Osteocyte (in vitro differentiated cells): ENCODE measurements around the gene NDP. TPM values are rescaled to one million over a fixed set of nuclear protein-coding genes. Genes with fewer than 3 reads are reported as not detected.

Source experiments
- DNase-seq: peaks from one replicate; pipeline ENCODE4 v3.0.0; 2021; ENCODE audit warnings: mixed read lengths; ENCODE audit not compliant: unreplicated experiment; ENCODE audit errors: extremely low spot score
- H3K27ac Mint-ChIP-seq: one replicate; pipeline ENCODE4 v1.8.0; 2021; ENCODE audit warnings: mild to moderate bottlenecking, mixed read lengths; ENCODE audit not compliant: unreplicated experiment
- H3K27me3 Mint-ChIP-seq: one replicate; pipeline ENCODE4 v1.8.0; 2021; ENCODE audit warnings: mixed read lengths; ENCODE audit not compliant: unreplicated experiment
- H3K36me3 Mint-ChIP-seq: one replicate; pipeline ENCODE4 v1.8.0; 2021; ENCODE audit warnings: mixed read lengths; ENCODE audit not compliant: unreplicated experiment
- H3K4me1 Mint-ChIP-seq: one replicate; pipeline ENCODE4 v1.8.0; 2021; ENCODE audit warnings: mixed read lengths; ENCODE audit not compliant: unreplicated experiment
- H3K4me3 Mint-ChIP-seq: one replicate; pipeline ENCODE4 v1.8.0; 2021; ENCODE audit warnings: mild to moderate bottlenecking, moderate library complexity, mixed read lengths; ENCODE audit not compliant: unreplicated experiment
- H3K9me3 Mint-ChIP-seq: one replicate; pipeline ENCODE4 v1.8.0; 2021; ENCODE audit warnings: mixed read lengths; ENCODE audit not compliant: unreplicated experiment
- CTCF ChIP-seq: fragments of 200-600 bp; sonication (generic); IDR thresholded peaks from 2 replicates; pipeline ENCODE4 v1.5.0; 2021; ENCODE audit warnings: antibody characterized with exemption, mild to moderate bottlenecking, moderate library complexity
- total RNA-seq: library from RNA; stranded (reverse); gene quantifications from 2 replicates; pipeline ENCODE4 v1.2.1, GENCODE V29; 2021

Gene NDP
- total RNA-seq, 1 donor from 2014 or later, result not detected

GRCh38 chrX:44016906-44017305, 43.7 kb upstream of the NDP start:
- TF ChIP-seq CTCF, result no peak

GRCh38 chrX:44012484-44013096, 39.4 kb upstream of the NDP start:
- H3K27ac Mint-ChIP-seq, result no peak overlapping the region
- H3K9me3 Mint-ChIP-seq, result peaks cover 26% of the 10 kb centered on the region
- no peak for TF ChIP-seq CTCF

More at GRCh38 chrX:44016906-44017305, 43.7 kb upstream of the NDP start:
- no peaks in the 10 kb centered on the region for H3K36me3 Mint-ChIP-seq
- no peaks in the 10 kb centered on the region for H3K27me3 Mint-ChIP-seq
- H3K4me1 Mint-ChIP-seq, result no peaks in the 10 kb centered on the region
- no peak overlapping the region for H3K27ac Mint-ChIP-seq
- H3K4me3 Mint-ChIP-seq, result no peak overlapping the region
- peaks cover 17% of the 10 kb centered on the region for H3K9me3 Mint-ChIP-seq
- no peak for DNase-seq

GRCh38 chrX:44011506-44011905, 38.3 kb upstream of the NDP start:
- H3K4me3 Mint-ChIP-seq, result no peak overlapping the region
- no peak overlapping the region for H3K27ac Mint-ChIP-seq
- no peak for TF ChIP-seq CTCF
- peaks cover 18% of the 10 kb centered on the region for H3K9me3 Mint-ChIP-seq
- no peaks in the 10 kb centered on the region for H3K4me1 Mint-ChIP-seq
- no peaks in the 10 kb centered on the region for H3K36me3 Mint-ChIP-seq
- DNase-seq, result no peak
- H3K27me3 Mint-ChIP-seq, result no peaks in the 10 kb centered on the region

More at GRCh38 chrX:44012484-44013096, 39.4 kb upstream of the NDP start:
- Mint-ChIP-seq H3K4me1 (no peaks in the 10 kb centered on the region), H3K27me3 (no peaks in the 10 kb centered on the region), H3K36me3 (no peaks in the 10 kb centered on the region), H3K4me3 (no peak overlapping the region)
- no peak for DNase-seq

GRCh38 chrX:44010626-44011025, 37.4 kb upstream of the NDP start:
- TF ChIP-seq CTCF, result no peak
- DNase-seq, result no peak
- Mint-ChIP-seq H3K27ac (no peak overlapping the region), H3K4me3 (no peak overlapping the region), H3K4me1 (no peaks in the 10 kb centered on the region), H3K27me3 (no peaks in the 10 kb centered on the region), H3K36me3 (no peaks in the 10 kb centered on the region), H3K9me3 (peaks cover 18% of the 10 kb centered on the region)

GRCh38 chrX:44006081-44006480, 32.9 kb upstream of the NDP start:
- Mint-ChIP-seq H3K36me3 (no peaks in the 10 kb centered on the region), H3K27me3 (no peaks in the 10 kb centered on the region), H3K4me1 (no peaks in the 10 kb centered on the region), H3K27ac (no peak overlapping the region), H3K4me3 (no peak overlapping the region), H3K9me3 (peaks cover 12% of the 10 kb centered on the region)
- TF ChIP-seq CTCF, result no peak
- DNase-seq, result no peak
